ENCODE data around the gene SPI1. TPM values are rescaled to one million over a fixed set of nuclear protein-coding genes. Genes with fewer than 3 reads are reported as not detected.

SPI1 gene
- total RNA-seq, 1 donor from 2014 or later, result not detected

GRCh38 chr11:47418454-47419259, 40.3 kb upstream of the SPI1 start:
- no peak overlapping the region for H3K4me3 ChIP-seq
- H3K9ac ChIP-seq, result no peak overlapping the region
- Mint-ChIP-seq H3K4me3 (no peak overlapping the region), H3K27ac (no peak overlapping the region), H3K36me3 (peaks cover 33% of the 10 kb centered on the region), H3K4me1 (peaks cover 9% of the 10 kb centered on the region), H3K27me3 (ENCODE audit: insufficient read depth, low read depth) (peaks cover 5% of the 10 kb centered on the region), H3K9me3 (no peaks in the 10 kb centered on the region)
- no peaks in the 10 kb centered on the region for H3F3A ChIP-seq (ENCODE audit: low read depth)
- TF ChIP-seq EZH2 (IDR thresholded peaks at IDR 0.05) (no peak), CTCF (IDR thresholded peaks at IDR 0.05) (no peak), EZH2phosphoT487 (IDR thresholded peaks at IDR 0.05) (no peak)
- no peaks in the 10 kb centered on the region for H3K79me2 ChIP-seq (ENCODE audit: low read depth)
- H4K20me1 ChIP-seq (ENCODE audit: low read depth), result no peaks in the 10 kb centered on the region
- no peaks in the 10 kb centered on the region for H3K9me3 ChIP-seq (ENCODE audit: low read depth)
- H2AFZ ChIP-seq (replicated peaks), result no peak overlapping the region
- H3K4me1 ChIP-seq, result no peaks in the 10 kb centered on the region
- DNase-seq (ENCODE audit: low spot score), result peak; percentile 0
- no peak overlapping the region for H3K4me2 ChIP-seq
- no peak overlapping the region for H3K27ac ChIP-seq
- no peaks in the 10 kb centered on the region for H3K36me3 ChIP-seq
- H3K27me3 ChIP-seq, result no peaks in the 10 kb centered on the region

GRCh38 chr11:47417712-47418111, 39.4 kb upstream of the SPI1 start:
- Mint-ChIP-seq H3K27ac (no peak overlapping the region), H3K4me3 (no peak overlapping the region), H3K36me3 (peaks cover 34% of the 10 kb centered on the region), H3K4me1 (peaks cover 9% of the 10 kb centered on the region), H3K9me3 (no peaks in the 10 kb centered on the region), H3K27me3 (ENCODE audit: insufficient read depth, low read depth) (peaks cover 5% of the 10 kb centered on the region)
- Histone ChIP-seq H3K4me1 (no peaks in the 10 kb centered on the region), H3K27ac (no peak overlapping the region), H3K36me3 (no peaks in the 10 kb centered on the region), H3F3A (ENCODE audit: low read depth) (no peaks in the 10 kb centered on the region), H3K9ac (no peak overlapping the region), H3K79me2 (ENCODE audit: low read depth) (no peaks in the 10 kb centered on the region), H3K27me3 (no peaks in the 10 kb centered on the region), H3K4me2 (no peak overlapping the region), H3K9me3 (ENCODE audit: low read depth) (no peaks in the 10 kb centered on the region), H2AFZ (replicated peaks) (no peak overlapping the region), H4K20me1 (ENCODE audit: low read depth) (no peaks in the 10 kb centered on the region), H3K4me3 (no peak overlapping the region)
- DNase-seq (ENCODE audit: low spot score), result no peak
- TF ChIP-seq EZH2 (IDR thresholded peaks at IDR 0.05) (no peak), EZH2phosphoT487 (IDR thresholded peaks at IDR 0.05) (no peak), CTCF (IDR thresholded peaks at IDR 0.05) (no peak)

GRCh38 chr11:47415949-47416472, 37.7 kb upstream of the SPI1 start:
- TF ChIP-seq EZH2phosphoT487 (IDR thresholded peaks at IDR 0.05) (no peak), EZH2 (IDR thresholded peaks at IDR 0.05) (no peak), CTCF (IDR thresholded peaks at IDR 0.05) (no peak)
- Histone ChIP-seq H3K36me3 (no peaks in the 10 kb centered on the region), H3K27me3 (no peaks in the 10 kb centered on the region), H3K9ac (no peak overlapping the region), H3K27ac (peak overlapping the region; percentile 21), H4K20me1 (ENCODE audit: low read depth) (peaks cover 2% of the 10 kb centered on the region), H3F3A (ENCODE audit: low read depth) (no peaks in the 10 kb centered on the region), H2AFZ (replicated peaks) (no peak overlapping the region), H3K4me3 (no peak overlapping the region), H3K4me2 (no peak overlapping the region), H3K4me1 (no peaks in the 10 kb centered on the region), H3K79me2 (ENCODE audit: low read depth) (no peaks in the 10 kb centered on the region), H3K9me3 (ENCODE audit: low read depth) (no peaks in the 10 kb centered on the region)
- peak overlapping the region; percentile 39 for H3K4me3 Mint-ChIP-seq
- peaks cover 28% of the 10 kb centered on the region for H3K36me3 Mint-ChIP-seq
- no peaks in the 10 kb centered on the region for H3K9me3 Mint-ChIP-seq
- H3K4me1 Mint-ChIP-seq, result peaks cover 9% of the 10 kb centered on the region
- no peak overlapping the region for H3K27ac Mint-ChIP-seq
- peak; percentile 29 for DNase-seq (ENCODE audit: low spot score)
- H3K27me3 Mint-ChIP-seq (ENCODE audit: insufficient read depth, low read depth), result peaks cover 5% of the 10 kb centered on the region

Data from neural progenitor cell (in vitro differentiated cells).